Measurements from ENCODE around the gene RANBP3. TPM values are rescaled to one million over a fixed set of nuclear protein-coding genes. Genes with fewer than 3 reads are reported as not detected.

The RANBP3 gene
- total RNA-seq, 4 donors from 2014 or later = 55.6 to 85.0 (median 78.0) TPM

DNA sequence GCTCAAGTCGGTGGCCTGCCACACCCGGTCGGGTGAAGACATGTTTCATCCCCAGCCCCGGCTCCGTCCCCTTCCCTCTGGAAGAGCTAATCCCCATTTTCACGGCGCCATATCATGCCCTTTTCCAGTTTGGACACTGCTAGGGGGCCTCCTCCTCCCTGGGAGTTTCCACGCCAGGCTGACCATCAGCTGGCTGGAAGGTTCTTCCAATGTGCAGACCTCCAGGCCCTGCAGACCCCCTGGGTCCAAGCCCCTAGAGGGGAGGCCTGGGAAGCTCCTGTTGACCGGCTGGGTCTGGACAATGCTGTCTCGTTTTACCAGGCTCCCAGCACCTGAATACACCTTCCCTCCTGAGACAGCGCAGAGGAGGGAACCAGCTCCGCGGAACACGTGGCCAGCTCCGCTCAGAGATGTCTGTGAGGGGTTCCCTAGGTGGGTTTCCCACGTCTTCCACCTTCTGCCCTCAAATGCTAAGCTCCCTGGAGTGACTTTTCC is 44.7 kb upstream of the RANBP3 start:
- TF ChIP-seq POLR2AphosphoS5 (IDR thresholded peaks at IDR 0.05) (no peak), EP300 (IDR thresholded peaks at IDR 0.05) (no peak), POLR2A (IDR thresholded peaks at IDR 0.05) (no peak)
- TF ChIP-seq, protein P1, sequence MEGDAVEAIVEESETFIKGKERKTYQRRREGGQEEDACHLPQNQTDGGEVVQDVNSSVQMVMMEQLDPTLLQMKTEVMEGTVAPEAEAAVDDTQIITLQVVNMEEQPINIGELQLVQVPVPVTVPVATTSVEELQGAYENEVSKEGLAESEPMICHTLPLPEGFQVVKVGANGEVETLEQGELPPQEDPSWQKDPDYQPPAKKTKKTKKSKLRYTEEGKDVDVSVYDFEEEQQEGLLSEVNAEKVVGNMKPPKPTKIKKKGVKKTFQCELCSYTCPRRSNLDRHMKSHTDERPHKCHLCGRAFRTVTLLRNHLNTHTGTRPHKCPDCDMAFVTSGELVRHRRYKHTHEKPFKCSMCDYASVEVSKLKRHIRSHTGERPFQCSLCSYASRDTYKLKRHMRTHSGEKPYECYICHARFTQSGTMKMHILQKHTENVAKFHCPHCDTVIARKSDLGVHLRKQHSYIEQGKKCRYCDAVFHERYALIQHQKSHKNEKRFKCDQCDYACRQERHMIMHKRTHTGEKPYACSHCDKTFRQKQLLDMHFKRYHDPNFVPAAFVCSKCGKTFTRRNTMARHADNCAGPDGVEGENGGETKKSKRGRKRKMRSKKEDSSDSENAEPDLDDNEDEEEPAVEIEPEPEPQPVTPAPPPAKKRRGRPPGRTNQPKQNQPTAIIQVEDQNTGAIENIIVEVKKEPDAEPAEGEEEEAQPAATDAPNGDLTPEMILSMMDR (IDR thresholded peaks at IDR 0.05) = no peak
- peak overlapping the region; percentile 7 for H3K27ac ChIP-seq
- WGBS = 84% methylated on average over 11 of the region's 16 CpGs

DNA sequence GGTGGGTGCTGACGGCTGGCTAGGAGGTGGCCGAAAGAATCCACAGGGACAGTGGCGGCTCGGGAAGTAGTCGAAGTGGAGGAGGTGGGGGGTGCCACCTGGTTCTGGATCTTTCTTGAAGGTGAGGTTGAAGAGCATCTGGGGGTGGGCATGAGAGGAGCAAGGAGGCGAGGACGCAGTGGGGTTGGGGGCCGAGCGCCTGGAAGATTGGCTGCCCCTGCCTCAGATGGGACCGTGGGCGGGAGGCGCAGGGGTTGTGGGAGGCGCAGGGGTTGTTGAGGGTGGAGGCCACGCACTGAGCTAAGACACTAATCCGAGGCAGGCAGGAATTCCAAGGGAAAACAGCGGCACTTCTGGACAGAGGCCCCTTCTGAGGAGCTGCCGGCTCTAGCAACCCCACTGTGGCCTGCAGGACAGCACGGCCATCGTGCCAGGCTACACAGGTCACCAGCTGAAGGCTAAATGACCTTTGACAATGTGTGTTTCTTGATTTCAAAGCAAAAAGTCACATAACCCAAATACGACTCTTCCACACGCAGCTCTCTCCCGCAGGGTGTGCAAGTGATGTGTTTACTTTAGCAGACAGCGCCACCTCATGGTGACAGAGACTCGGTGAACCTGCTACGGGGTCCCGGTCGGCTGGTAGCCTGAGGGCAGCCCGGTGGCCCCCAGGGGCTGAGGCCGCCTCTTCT is 44.1 kb upstream of the RANBP3 start:
- TF ChIP-seq, protein P1 (IDR thresholded peaks at IDR 0.05) = peak; percentile 37 to 65
- no peak for TF ChIP-seq POLR2AphosphoS5 (IDR thresholded peaks at IDR 0.05)
- 74% methylated on average over 20 of the region's 29 CpGs for WGBS
- H3K9me3 ChIP-seq = no peaks in the 10 kb centered on the region
- H3K4me1 ChIP-seq = peaks cover 2% of the 10 kb centered on the region
- no peaks in the 10 kb centered on the region for H3K27me3 ChIP-seq
- peak overlapping the region; percentile 7 for H3K27ac ChIP-seq
- no peak overlapping the region for H3K4me3 ChIP-seq
- peak; percentile 82 to 88 for DNase-seq (ENCODE audit: low spot score in 2 of 2)
- H3K36me3 ChIP-seq = peaks cover 14% of the 10 kb centered on the region

More for the DNA sequence above, 44.7 kb upstream of the RANBP3 start:
- peaks cover 20% of the 10 kb centered on the region for H3K36me3 ChIP-seq
- no peak for DNase-seq (ENCODE audit: low spot score in 2 of 2)
- no peak overlapping the region for H3K4me3 ChIP-seq
- H3K27me3 ChIP-seq = no peaks in the 10 kb centered on the region
- peaks cover 2% of the 10 kb centered on the region for H3K4me1 ChIP-seq
- no peaks in the 10 kb centered on the region for H3K9me3 ChIP-seq

DNA sequence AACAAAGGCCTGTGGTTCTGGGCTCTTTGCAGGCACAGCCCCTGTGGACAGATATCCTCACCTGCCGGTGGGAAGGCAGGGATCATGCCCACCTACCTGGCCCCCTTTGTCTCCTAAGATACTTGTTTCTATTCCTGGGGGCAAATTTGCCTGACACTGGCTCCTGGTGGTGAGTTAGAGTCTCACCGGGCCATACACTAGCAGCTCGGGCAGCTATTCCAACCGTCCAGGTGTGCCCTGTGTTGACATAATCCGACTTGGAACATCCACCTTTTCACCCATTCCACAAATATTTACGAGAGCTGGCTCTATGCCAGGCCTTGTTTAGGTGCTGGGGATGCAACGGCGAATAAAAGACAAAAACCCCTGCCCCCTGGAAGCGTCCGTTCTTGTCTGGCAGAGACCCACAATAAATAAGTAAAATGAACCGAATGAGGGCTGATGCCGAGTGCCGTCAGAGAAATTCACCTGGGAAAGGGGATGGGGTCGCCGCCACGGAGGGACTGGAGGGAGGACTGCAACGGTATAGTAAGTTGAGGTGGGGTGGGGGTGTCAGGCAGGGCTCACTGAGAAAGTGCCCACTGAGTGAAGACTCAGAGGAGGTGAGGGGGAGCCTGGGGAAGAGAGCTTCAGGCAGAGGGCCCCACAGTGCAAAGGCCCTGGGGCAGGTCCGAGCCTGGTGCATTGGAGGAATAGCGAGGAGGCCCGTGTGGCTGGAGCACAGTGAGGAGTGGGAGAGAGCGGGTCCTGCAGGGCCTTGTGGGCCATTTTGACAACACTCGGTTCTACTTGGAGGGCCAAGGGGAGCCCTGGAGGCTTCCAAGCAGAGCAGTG is 43.2 kb upstream of the RANBP3 start:
- DNase-seq (ENCODE audit: low spot score in 2 of 2) = no peak
- H3K4me3 ChIP-seq = no peak overlapping the region
- peaks cover 6% of the 10 kb centered on the region for H3K36me3 ChIP-seq
- H3K27me3 ChIP-seq = no peaks in the 10 kb centered on the region
- H3K9me3 ChIP-seq = no peaks in the 10 kb centered on the region
- WGBS = 84% methylated on average over 22 of the region's 22 CpGs
- TF ChIP-seq, protein P1 (IDR thresholded peaks at IDR 0.05) = no peak
- no peak for TF ChIP-seq POLR2AphosphoS5 (IDR thresholded peaks at IDR 0.05)
- TF ChIP-seq POLR2A (IDR thresholded peaks at IDR 0.05) = no peak
- TF ChIP-seq EP300 (IDR thresholded peaks at IDR 0.05) = no peak
- H3K27ac ChIP-seq = no peak overlapping the region
- peaks cover 2% of the 10 kb centered on the region for H3K4me1 ChIP-seq

DNA sequence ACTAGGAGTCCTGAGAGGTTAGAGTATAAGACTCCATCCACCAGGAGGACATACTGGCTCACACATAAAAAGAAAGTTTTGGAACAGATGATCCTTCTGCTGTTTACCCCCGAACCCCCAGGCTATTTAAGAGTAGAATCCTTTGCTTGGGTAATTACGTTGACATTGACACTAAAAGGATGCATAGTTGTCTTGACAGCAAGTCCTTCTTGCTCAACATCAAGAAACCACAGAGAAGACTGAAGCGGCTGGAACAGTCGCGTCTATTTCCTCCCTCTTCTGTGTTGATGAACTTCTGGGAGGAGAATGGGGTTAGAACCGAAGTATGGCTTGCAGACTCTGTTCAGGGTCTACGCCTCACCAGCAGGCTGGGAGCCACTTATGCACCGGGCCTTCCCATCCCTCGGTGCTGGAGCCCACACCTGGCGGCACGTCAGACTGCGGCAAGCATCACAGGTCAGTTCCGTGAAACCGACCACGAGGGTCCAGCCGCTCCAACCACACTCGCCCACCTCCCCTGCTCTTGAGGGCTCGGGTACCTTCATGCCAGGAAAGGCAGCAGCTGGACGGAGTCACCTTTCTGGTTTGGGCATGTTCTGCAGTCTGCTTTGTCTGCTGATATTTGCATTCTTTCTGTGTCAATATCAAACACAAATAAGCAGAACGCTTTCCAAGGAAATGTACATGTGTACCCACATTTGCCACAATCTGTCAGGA is 42.4 kb upstream of the RANBP3 start:
- no peak overlapping the region for H3K27ac ChIP-seq
- no peaks in the 10 kb centered on the region for H3K27me3 ChIP-seq
- no peaks in the 10 kb centered on the region for H3K9me3 ChIP-seq
- TF ChIP-seq EP300 (IDR thresholded peaks at IDR 0.05) (no peak), POLR2A (IDR thresholded peaks at IDR 0.05) (no peak), POLR2AphosphoS5 (IDR thresholded peaks at IDR 0.05) (no peak)
- TF ChIP-seq, protein P1 (IDR thresholded peaks at IDR 0.05) = no peak
- DNase-seq (ENCODE audit: low spot score in 2 of 2) = no peak
- peaks cover 11% of the 10 kb centered on the region for H3K36me3 ChIP-seq
- 79% methylated on average over 19 of the region's 20 CpGs for WGBS
- H3K4me1 ChIP-seq = peaks cover 2% of the 10 kb centered on the region
- no peak overlapping the region for H3K4me3 ChIP-seq
